ENCODE results near the gene TXN2.
"Not testable (repeated sequence)": the region's sequence is repeated elsewhere in the genome, so short reads cannot be mapped to it uniquely, and the experiment has no call there.

Gene TXN2, protein sequence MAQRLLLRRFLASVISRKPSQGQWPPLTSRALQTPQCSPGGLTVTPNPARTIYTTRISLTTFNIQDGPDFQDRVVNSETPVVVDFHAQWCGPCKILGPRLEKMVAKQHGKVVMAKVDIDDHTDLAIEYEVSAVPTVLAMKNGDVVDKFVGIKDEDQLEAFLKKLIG

DNA sequence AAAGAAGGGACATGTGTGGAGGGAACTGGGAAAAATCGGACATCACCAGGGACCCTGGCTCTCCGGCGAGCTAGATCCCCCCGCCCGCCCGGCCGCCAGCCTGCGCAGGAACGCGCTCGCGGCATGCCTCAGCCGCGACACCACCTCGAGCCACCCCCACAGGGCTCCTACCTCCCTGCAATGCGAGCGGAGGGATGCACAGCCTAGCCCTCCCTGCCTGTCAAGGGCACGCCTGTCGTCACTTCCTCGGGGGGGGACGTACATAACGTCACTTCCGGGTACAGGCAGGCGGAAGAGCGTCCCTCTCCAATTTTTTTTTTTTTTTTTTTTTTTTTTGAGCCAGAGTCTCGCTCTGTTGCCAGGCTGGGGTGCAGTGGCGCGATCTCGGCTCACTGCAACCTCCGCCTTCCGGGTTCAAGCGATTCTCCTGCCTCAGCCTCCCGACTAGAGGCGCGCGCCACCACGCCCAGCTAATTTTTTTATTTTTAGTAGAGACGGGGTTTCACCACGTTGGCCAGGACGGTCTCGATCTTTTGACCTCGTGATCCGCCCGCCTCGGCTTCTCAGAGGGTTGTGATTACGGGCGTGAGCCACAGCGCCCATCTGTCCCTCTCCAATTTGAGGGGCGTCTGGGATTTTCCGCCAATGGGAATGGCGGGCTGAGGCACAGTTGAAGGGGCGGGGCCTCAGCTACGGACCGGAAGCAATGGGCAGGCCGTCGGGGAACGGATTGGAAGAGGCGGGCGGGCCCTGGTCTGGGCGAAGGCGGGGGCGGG, at the start of gene TXN2:
Gene TXN2 (minus strand): TSS at position 248 of the 776 bp plus-strand sequence. CDS start 803 bp downstream, outside the sequence.
- DNase-seq: peak; percentile 91

DNA sequence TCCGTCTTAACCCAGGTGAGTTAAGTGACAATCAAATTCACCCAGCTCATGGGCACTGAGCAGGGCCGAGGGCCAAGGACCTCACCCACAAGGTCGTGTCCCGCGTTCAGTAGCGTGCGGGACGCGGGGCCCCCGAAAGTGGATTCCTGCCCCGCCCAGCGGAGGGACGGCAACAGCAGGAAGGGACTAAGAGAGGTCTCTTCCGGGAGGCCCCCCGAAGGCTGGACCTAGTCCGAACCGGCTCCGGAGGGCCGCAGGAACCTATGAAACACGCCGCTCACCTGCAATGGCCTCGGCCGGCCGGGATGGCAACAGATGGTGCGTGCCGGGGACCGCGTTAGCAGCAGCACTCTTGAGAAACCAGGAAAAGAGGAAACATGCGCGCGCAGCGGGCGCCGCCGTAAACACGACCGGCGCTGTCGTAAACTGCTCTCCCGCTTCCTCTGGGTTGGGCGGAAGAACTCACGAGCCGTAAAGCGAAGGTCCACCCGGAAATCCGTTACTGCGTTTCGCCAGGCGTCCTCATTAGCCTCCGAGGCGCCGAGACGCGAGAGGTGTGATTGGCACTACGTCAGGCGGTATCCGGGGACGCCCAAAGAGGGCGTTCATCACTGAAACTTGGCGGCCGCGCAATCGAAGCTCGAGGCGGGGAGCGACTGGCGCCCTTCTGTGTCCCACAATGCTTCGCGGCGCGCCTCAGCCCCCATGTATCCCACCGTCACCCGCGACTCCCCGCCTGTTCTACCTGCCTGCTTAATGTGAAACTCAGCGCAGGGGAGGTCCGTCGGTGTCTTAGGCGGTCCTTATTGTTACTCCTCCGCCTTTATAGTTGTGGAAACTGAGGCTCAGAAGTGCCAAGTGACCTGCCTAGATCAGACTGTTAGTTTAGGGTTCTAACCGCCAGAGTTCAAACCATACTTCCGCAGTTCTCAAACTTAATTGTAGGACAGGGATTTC, 47.6 kb upstream of the TXN2 start, which contains the start of gene EIF3D:
Gene EIF3D (minus strand): TSS at position 372 of the 957 bp plus-strand sequence. CDS start 3,045 bp downstream, outside the sequence.
- peak; percentile 99 for DNase-seq

DNA sequence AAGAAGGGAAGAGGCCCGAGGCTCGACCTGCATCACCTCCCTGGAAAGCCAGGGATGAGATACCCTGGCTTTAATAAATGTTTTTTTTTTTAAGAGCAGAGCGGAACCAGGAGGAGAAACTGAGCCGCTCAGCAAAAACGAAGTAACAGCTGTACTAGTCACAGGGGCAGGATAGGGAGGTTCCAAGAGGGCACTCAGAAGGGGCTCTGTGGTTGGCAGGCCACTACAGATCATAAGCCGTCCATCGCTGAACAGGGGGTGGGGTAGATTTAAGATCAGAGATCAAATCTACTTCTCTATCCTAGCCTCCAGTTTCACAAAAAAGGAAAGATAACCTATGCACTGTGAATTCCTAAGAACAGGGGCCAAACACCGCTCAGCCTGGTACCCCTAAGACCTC, 46.9 kb upstream of the TXN2 start:
- no peak for DNase-seq

DNA sequence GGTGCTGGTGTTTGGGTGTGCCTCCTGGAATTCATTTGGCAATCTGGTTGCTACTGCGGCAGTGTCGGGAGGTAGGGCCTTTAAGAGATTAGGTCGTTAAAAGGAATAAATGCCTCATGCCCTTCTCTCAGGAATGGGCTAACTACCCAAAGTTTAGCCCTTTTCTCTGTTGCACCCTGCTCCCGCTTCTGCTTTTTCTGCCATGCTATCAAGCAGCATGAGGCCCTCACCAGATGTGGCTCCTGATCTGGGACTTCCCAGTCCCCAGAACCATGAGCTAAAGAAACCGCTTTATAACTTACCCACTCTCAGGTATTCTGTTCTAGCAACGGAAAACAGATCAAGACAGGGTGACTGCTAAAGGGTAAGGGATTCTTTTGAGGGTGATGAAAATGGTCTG, 41.2 kb upstream of the TXN2 start:
- no peak for DNase-seq

DNA sequence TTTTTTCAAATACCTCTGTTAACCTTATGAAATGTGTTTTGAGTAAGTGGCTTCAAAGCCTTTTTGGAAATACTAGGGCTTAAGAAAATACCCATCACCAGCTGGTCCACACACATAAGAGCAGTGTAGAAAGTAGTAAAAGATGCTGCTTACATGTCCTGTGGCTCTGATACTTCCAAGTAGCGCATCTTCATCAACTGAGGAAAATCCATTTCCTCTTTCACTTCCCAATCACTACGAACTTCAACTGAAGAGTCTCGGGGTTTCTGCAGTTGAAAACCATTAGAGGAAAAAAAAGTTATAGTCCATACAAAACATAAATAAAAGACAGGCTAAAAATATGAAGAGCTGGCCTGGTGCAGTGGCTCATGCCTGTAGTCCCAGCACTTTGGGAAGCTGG, 39.0 kb upstream of the TXN2 start:
- no peak for DNase-seq

DNA sequence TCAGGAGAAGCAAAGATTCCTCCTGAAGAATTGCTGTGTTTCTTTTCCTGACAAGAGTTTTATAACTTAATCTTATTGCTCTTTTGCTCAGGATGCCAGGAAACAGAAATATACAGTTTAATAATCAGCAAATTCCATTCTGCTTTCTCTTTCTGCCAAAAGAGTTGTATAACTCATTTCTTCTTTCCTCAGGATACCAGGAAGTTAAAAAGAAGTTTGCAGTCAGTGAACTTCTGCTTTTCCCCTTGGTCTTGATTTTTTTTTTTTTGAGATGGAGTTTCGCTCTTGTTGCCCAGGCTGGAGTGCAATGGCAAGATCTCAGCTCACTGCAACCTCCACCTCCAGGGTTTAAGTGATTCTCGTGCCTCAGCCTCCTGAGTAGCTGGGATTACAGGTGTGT, 38.5 kb upstream of the TXN2 start:
- not testable (repeated sequence) for DNase-seq

DNA sequence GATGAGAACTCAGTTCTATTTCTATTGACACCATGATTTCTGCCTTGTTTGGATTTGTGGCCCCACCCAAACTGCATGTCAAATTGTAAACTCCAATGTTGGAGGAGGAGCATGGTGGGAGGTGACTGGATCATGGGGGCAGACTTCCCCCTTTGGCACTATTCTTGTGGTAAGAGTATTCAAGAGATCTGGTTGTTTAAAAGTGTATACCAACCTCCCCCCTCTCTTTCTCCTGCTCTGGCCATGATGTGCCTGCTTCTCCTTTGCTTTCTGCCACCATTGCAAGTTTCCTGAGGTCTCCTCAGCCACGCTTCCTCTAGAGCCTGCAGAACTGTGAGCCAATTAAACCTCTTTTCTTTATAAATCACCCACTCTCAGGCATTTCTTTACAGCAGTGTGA, 33.3 kb upstream of the TXN2 start:
- no peak for DNase-seq

DNA sequence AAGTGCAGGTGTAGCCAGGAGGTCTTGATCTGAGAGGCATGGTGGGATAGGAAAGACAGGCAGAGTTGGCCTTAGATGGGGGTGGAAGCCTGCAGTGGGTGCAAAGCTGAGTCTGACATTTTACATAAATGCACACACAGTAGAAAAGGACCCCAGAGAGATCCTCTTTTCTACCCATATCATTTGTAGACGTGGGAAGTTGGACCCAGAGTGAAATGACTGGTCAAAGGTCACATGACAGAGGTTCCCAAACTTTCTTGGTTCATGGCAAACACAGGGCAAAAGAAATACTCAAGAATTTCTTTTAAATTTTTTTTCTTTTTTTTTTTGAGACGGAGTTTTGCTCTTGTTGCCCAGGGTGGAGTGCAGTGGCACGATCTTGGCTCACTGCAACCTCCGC, 31.6 kb upstream of the TXN2 start:
- DNase-seq: no peak

DNA sequence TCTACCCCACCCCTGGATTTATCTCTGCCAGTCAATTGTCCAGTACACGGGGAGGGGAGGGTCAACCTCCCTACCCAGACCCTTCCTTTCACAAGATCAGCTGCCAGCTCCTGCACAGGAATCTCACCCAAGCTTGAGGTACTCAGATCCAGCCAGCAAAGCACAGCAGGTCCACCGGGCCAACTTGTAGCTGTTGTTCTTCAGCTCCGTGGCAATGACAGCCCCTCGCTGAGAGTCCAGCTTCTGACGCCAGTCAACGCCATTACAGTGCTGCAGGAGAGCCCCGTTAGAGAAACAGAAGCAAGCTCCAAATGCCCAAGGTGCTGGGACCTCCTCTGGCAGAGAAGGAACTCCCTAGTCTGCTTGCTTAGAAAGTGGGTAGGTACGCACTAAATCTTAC, 30.9 kb upstream of the TXN2 start:
- no peak for DNase-seq

DNA sequence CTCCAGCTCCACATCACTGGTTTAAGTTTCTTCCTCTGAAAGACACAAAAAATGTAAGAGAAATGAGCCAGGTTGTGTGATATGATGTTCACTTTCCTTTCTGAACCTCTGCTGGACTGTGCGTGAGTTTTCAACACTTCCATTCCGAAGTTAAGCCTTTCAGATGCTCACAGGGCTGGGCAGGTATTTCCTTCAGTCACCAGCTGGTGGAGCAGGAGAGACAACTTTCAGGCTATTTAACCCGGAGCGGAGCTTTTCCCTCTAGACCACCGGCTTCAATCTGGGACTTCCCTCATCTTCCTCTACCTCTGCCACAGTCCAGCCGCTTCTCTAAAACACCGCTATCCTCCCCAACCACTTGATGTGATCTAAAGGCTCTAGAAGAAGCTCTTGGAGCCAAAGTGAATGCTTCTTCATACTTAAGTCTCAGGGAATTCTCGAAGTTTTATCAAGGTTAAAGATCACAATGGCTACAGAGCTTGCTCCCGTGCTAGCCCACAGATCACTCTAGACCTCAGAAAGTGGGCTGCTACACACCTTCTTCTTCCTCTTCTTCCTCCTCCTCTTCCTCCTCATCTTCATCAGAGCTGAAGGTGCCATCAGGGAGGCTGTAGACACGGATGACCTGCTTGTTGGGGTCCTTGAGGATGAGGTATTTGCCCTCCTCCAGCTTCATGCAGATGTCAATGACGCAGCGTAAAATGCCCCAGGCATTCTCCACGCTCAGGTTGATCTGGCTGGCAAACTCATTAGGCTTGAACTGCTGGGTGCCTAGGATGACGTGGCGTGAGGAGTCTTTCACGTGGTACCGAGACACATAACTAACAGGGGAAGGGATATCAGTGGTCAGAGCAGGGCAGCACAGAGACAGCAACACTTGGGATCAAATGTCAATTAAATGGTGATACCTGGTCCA, 29.8 kb upstream of the TXN2 start:
- peak; percentile 86 for DNase-seq

DNA sequence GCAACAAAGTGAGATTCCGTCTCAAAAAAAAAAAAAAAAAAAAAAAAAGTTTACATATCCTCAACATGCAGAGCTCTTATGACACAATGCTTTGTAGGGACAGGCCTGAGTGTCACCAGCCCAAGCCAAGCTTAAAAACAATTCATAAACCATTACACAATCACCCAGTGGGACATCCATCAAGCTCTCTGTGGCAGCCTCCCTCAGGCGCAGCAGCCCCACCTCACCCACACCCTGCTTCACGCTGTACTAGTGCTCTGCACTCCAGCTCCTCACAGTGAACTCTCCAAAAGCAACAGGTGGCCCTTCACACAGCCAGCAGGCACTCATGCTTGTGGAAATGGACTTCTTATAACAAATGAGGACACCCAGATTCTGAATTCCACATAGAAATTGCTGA, 28.9 kb upstream of the TXN2 start:
- DNase-seq: no peak

DNA sequence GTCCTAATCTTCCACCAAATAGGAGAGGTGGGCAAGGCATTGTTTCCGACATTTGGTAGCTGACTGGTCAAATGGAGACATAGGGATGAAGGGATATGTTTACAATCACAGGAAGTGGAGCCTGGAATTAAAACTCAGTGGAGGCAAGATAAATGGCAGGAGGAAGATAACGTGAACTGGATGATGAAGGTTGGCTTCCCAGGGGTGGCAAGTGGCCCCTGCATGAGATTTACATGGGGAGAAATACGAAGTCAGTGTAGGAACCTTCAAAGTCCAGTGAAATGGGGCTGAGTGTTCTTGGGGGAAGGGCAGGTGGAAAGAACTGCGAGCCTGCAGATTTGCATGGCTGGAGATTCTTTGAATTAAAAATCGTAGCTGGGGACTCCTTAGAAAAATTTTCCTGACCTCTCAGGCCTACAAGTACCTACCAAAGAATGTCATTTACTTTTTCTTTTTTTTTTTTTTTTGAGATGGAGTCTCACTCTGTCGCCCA, 26.1 kb upstream of the TXN2 start:
- DNase-seq: no peak

DNA sequence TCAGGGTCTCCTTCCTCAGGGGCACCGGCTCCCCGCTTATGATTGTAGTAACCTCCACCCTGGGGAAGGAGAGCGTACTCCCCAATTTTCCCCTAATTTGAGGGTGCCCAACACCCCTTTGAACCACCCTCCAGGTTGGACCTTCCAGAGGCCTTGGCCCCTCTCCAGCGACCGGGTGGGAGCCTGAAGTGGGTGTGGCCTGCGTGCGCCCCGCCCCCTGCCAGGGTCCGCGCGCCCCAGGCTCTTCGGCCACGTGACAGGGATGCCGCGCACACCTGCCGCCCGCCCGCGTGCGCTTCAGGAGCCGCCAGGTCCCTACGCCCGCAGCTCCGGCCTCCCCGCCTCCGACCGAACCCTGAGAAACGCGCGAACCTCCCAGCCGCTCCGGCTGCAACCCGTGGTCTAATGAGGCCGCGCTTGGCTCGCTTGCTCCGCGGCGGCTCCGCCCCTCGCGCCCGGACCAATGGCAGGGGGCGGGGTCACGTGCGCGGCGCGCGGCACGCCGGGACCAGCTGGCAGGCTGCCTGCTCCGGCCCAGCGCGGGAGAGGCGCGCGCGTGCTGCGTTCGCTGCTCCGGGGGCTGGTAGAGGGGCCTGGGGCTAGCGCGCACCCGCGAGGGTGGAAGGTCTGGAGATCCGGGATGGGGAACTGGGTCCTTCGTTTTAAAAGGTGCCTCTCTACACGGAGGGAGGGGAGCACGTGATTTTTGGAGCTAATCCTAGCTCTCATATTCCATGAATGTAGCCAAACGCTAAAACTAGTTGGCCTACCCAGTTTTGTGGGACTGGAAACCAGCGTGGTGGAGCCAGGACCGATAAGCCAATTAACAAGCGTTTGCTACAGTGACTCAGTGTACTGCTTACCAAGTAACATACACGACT, 25.4 kb upstream of the TXN2 start, which contains the start of gene FOXRED2:
Gene FOXRED2 (minus strand): TSS at position 404 of the 881 bp plus-strand sequence. CDS start 618 bp downstream, outside the sequence.
- DNase-seq: peak; percentile 10

DNA sequence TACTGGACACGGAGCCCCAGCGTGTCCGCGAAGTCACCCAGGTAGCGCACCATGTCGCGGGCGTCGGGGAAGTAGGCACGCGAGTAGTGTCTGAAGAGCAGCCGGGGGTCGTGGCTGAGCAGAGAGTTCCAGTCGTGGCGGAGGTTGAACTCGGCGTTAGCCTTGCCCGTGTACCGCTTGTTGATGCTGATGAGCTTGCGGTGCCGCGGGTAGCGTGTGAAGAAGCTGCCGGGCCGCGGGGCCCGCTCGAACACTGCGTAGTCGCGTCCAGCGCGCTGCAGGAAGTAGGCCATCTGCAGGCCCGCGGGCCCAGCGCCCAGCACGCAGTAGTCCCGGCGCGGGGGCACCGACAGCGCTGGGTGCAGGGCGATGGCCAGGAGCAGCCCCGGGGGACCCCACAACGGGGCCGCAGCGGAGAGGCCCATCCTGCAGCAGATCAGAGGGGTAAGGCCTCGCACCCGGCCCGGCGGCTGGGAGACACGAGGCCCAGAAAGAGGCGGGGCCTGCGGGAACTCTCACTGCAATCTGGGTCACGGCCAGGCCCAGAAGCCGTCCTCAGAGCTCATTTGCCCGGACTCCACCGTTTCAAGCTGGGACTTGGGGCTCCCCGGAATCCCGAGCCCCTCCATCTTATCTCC, 24.7 kb upstream of the TXN2 start:
- DNase-seq: no peak

DNA sequence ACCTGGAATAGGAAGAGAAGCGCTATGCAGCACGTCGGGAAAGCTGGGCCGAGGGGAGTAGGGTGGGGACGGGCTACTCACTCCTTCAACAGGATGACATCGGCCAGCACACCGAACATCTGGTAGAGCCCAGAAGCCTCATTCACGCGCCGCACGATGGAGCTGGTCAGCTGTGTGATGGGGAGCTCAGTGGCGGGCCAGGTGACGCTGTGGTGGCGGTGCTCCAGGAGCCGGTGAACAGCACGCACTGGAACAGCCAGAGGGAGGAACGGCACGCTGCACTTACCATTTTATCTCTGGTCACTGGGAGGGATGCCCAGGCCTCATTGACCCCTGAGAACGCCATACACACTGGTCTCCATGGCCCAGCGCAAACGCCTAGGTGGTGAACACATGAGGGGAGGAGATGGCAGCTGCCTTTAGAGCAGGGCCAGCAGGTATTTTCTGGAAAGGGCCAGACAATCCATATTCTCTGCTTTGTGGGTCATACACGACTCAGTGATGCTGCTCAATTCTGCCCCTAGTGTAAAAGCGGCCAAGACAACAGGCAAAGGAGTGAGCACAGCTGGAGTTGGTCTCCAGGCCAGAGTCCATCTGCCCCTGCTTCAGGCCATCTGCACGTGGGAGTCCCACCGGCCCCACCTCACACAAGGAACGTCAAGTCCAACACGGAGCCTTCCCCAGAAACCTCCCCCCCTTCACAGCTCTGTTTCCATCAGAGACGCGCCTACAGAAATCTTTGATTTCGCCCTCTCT, 16.6 kb upstream of the TXN2 start:
- no peak for DNase-seq

DNA sequence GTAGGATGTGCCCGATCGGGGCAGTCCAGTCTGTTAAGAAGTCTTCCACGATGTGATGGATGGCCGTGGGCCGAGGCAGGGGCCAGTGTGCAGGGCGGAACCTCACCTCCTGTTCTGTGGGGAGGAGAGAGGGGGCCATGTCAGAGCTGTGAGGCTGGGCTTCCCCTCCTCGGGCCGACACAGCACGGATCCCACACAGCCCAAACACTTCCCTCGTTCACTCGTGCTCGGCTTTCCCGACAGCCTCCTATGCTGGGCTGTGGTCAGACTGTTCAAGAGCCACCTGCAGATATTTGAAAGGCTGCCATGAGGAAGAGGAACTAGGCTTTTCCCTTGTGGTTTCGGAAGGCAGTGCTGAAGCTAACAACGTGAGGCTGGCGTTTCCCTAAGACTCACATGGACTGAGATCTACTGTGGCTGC, 12.3 kb upstream of the TXN2 start:
- DNase-seq: no peak

DNA sequence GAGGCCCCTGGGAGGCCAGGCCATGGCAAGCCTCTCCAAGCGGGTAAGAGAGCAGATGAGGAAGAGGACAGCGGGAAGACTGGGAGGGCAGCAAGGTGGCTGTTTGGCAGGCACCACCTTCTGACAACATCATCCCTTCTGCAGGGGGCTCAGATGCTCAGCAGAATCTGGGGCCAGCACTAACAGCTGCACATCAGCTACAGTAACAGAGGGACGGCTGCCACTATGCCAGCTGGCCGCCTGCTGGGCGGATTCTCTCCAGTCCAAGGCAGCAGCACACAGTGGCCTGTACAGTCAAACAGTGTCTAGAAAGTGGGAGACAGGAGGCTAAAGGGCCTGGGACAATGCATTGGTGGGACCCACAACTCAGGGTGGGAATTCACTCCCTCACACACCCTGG, 10.7 kb upstream of the TXN2 start:
- DNase-seq: no peak

DNA sequence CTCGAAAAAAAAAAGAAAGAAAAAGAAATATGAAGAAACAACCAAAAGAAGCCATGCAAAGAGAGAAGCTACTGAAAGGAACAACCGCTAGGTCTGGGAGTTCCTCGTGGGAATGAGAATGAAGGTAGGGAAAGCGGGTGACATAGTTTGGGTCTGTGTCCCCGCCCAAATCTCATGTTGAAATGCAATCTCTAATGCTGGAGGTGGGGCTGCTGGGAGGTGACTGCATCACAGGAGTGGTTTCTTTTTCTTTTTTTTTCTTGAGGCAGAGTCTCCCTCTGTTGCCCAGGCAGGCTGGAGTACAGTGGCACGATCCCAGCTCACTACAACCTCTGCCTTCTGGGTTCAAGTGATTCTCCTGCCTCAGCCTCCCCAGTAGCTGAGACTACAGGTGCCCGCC, 9.7 kb upstream of the TXN2 start:
- DNase-seq: no peak

DNA sequence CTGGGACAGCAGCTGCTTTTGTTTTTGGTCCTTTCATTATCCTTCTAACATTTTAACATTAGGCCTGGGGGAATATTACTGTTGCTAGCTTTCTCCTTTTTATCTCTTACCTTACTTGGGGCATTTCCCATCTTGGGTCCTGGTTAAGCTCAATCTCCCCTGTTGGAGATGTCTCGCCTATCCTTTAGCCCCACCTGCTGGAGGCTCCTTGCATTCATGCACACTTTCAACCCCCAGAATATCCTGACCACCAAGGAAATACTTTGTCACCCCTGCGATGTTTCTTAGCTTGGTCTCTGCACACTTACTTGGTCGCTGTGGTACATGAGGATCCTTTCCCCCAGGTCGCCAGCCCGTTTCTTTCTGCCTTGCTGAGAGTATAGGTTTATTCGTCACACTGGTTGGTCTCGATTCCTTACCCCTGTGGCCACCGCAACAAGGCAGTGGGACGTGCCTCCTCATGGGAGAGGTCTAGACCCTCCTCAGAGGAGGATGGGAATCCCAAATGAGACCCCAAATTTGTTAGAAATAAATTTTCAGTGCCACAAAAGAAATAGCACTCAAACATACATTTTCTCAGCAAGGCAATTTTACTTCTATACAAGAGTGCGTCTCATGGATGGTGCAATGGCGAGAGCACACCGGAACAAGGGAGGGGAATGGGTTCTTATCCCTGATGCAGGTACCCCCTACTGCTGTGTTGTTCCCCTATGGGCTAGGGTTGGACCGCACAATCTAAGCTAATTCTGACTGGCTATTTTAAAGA, 5.4 kb upstream of the TXN2 start:
- no peak for DNase-seq

All from kidney glomerular epithelial cell (primary cell).